SK-N-SH treated with all-trans-retinoic acid at 6 μM for 48 hours (cell line): Measurements from ENCODE around the gene CHPF.

ENCODE experiments used
- ARNTL ChIP-seq: fragments of 450-650 bp; formaldehyde crosslinking; IDR thresholded peaks from 2 replicates; pipeline ENCODE4 v1.5.0; 2020; ENCODE audit warnings: low read depth, mild to moderate bottlenecking, moderate library complexity, borderline replicate concordance
- CREB5 ChIP-seq: fragments of 250-450 bp; sonication (Bioruptor Pico); IDR thresholded peaks from 2 replicates; pipeline ENCODE4 v1.5.1; 2020; ENCODE audit warnings: low read depth, mild to moderate bottlenecking, moderate library complexity
- GLIS3 ChIP-seq: fragments of 250-450 bp; sonication (Bioruptor Pico); IDR thresholded peaks from 2 replicates; pipeline ENCODE4 v1.5.0; 2020; ENCODE audit warnings: mild to moderate bottlenecking, moderate library complexity
- ZC3H10 ChIP-seq: fragments of 250-450 bp; sonication (Bioruptor Pico); IDR thresholded peaks from 2 replicates; pipeline ENCODE4 v1.5.1; 2021; ENCODE audit warnings: mild to moderate bottlenecking, moderate library complexity

DNA sequence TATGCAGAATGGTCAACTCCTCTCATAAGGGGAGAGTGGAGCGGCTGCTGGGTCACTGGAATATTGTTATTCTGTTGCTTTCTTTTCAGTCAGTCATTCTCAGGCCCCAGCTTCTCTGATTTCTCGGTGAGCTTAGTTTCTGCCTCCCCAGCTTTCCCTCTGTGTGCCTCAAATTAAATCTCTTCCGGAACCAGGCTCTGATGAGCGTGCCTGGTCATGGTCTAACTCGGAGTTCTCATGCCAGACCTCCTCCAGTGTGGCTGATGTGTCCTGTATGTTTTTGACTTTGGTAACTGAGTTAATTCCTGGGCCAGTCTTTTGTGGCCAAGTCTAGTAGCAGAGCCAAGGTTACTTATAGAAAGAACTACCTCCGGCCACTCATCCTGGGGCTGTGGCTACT lies 49.1 kb upstream of the CHPF start:
- TF ChIP-seq ZC3H10 = no peak
- no peak for TF ChIP-seq ARNTL (CRISPR knock-in tag)
- no peak for TF ChIP-seq GLIS3 (CRISPR knock-in tag)
- TF ChIP-seq CREB5 (CRISPR knock-in tag) = no peak
